MM.1S (cell line): ENCODE measurements around the gene UBE2R2.

Source experiments
- DNase-seq: peaks from one replicate; pipeline ENCODE4 v3.0.0-alpha.2; 2015
- H2AFZ ChIP-seq: fragments of 300-600 bp; sonication (generic); 2 replicates; pipeline ENCODE4 v1.6.0; 2016; ENCODE audit warnings: antibody characterized with exemption, low read length
- H3F3A ChIP-seq: fragments of 300-600 bp; sonication (generic); 2 replicates; pipeline ENCODE4 v1.6.1; 2016; ENCODE audit warnings: mild to moderate bottlenecking, antibody characterized with exemption, low read length, moderate library complexity, mixed read lengths; ENCODE audit not compliant: insufficient read depth
- H3K27ac ChIP-seq: fragments of 300-600 bp; sonication (generic); 2 replicates; pipeline ENCODE4 v1.5.1; 2016; ENCODE audit warnings: mild to moderate bottlenecking, low read length
- H3K27me3 ChIP-seq: fragments of 300-600 bp; sonication (generic); replicated peaks from 2 replicates; pipeline ENCODE4 v1.6.0; 2016; ENCODE audit warnings: low read length; ENCODE audit not compliant: insufficient read depth
- H3K36me3 ChIP-seq: fragments of 300-600 bp; sonication (generic); replicated peaks from 2 replicates; pipeline ENCODE4 v1.6.1; 2016; ENCODE audit warnings: mild to moderate bottlenecking, low read length, mixed read lengths; ENCODE audit not compliant: insufficient read depth
- H3K4me1 ChIP-seq: fragments of 300-600 bp; sonication (generic); 2 replicates; pipeline ENCODE4 v1.6.1; 2016; ENCODE audit warnings: low read length, mixed read lengths
- H3K4me2 ChIP-seq: fragments of 300-600 bp; sonication (generic); 2 replicates; pipeline ENCODE4 v1.6.0; 2016; ENCODE audit warnings: low read depth, low read length
- H3K4me3 ChIP-seq: fragments of 300-600 bp; sonication (generic); 2 replicates; pipeline ENCODE4 v1.5.1; 2016; ENCODE audit warnings: low read length, mixed read lengths
- H3K79me2 ChIP-seq: fragments of 300-600 bp; sonication (generic); 2 replicates; pipeline ENCODE4 v1.6.1; 2016; ENCODE audit warnings: mixed run types, low read length, mixed read lengths
- H3K9ac ChIP-seq: fragments of 300-600 bp; sonication (generic); 2 replicates; pipeline ENCODE4 v1.6.1; 2016; ENCODE audit warnings: low read length, mixed read lengths
- H3K9me2 ChIP-seq: fragments of 300-600 bp; sonication (generic); replicated peaks from 2 replicates; pipeline ENCODE4 v1.6.1; 2016; ENCODE audit warnings: mild to moderate bottlenecking, low read length, mixed read lengths; ENCODE audit not compliant: insufficient read depth
- H3K9me3 ChIP-seq: fragments of 300-600 bp; sonication (generic); replicated peaks from 2 replicates; pipeline ENCODE4 v1.6.1; 2016; ENCODE audit warnings: mild to moderate bottlenecking, low read length, mixed read lengths; ENCODE audit not compliant: insufficient read depth
- H4K20me1 ChIP-seq: fragments of 300-600 bp; sonication (generic); 2 replicates; pipeline ENCODE4 v1.6.1; 2016; ENCODE audit warnings: mild to moderate bottlenecking, low read length, moderate library complexity, mixed read lengths; ENCODE audit not compliant: insufficient read depth
- EZH2 ChIP-seq: fragments of 300-600 bp; sonication (generic); optimal IDR thresholded peaks from 2 replicates; pipeline ENCODE3; 2017; ENCODE audit warnings: low read depth, mild to moderate bottlenecking, antibody characterized with exemption, low read length, mixed read lengths
- EZH2phosphoT487 ChIP-seq: fragments of 300-600 bp; sonication (generic); IDR thresholded peaks from 2 replicates; pipeline ENCODE4 v1.6.1; 2018; ENCODE audit warnings: antibody characterized with exemption, low read length
- TF ChIP-seq, protein P1 (sequence below): fragments of 300-600 bp; sonication (generic); IDR thresholded peaks from 2 replicates; pipeline ENCODE4 v1.5.1; 2016; ENCODE audit warnings: antibody characterized with exemption, low read length, mixed read lengths

Gene UBE2R2

DNA sequence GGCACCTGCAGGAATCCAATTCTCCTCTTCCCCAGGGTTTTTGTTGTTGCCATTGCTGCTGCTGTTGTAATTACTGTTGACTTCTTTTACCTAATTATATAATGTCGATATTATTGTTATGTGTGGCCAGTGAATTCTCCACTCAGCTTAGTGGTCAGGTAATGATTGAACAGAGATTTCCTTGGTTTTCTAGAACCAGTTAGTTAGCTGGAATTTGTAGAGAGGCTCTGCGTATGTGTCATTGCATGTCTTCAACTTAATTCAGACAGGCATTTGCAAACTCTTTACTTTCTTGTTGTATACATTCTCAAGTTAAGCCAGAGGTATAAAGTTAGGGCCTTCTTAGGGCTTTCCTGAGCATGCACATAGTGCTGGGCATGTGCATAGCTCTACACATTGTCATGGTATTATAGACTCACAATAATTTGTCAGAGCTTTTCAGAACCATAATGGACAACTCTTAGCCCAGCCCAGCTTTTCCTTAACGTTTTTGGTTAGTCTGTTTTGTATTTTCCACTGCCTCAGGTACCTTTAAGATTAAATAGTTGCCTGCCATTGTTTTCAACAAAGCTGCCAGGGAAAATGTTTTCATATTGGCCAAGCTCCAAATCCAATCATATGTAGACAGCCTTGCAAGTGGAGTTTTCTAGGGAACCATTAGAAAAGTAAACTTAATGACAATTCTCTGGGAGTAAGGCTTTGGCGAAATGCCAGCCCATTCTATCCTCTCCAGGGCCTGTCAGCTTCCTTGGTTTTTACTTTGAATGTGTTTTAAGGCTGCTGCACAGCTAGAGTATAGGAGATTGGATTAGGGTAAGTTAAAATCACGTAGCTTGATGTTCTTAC is 68.1 kb downstream of the UBE2R2 start:
- no peaks in the 10 kb centered on the region for H3K4me1 ChIP-seq
- H3K4me2 ChIP-seq = no peak overlapping the region
- no peaks in the 10 kb centered on the region for H3K27me3 ChIP-seq
- no peaks in the 10 kb centered on the region; the same call in 1 of the 2 replicates for H3K36me3 ChIP-seq
- H3K9me3 ChIP-seq = no peaks in the 10 kb centered on the region
- 0 out of 2 replicates have a peak, but pooled peaks cover 4% of the 10 kb centered on the region for H4K20me1 ChIP-seq
- H3K4me3 ChIP-seq = no peak overlapping the region
- TF ChIP-seq, protein P1, sequence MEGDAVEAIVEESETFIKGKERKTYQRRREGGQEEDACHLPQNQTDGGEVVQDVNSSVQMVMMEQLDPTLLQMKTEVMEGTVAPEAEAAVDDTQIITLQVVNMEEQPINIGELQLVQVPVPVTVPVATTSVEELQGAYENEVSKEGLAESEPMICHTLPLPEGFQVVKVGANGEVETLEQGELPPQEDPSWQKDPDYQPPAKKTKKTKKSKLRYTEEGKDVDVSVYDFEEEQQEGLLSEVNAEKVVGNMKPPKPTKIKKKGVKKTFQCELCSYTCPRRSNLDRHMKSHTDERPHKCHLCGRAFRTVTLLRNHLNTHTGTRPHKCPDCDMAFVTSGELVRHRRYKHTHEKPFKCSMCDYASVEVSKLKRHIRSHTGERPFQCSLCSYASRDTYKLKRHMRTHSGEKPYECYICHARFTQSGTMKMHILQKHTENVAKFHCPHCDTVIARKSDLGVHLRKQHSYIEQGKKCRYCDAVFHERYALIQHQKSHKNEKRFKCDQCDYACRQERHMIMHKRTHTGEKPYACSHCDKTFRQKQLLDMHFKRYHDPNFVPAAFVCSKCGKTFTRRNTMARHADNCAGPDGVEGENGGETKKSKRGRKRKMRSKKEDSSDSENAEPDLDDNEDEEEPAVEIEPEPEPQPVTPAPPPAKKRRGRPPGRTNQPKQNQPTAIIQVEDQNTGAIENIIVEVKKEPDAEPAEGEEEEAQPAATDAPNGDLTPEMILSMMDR = no peak
- TF ChIP-seq EZH2 (no peak), EZH2phosphoT487 (no peak)
- H3K27ac ChIP-seq = no peak overlapping the region
- peaks cover 58% of the 10 kb centered on the region for H3K79me2 ChIP-seq
- no peaks in the 10 kb centered on the region for H3K9me2 ChIP-seq
- no peak overlapping the region for H3K9ac ChIP-seq
- no peak overlapping the region for H2AFZ ChIP-seq
- no peaks in the 10 kb centered on the region for H3F3A ChIP-seq
- DNase-seq = no peak

- Histone ChIP-seq H3K27me3 (no peaks in the 10 kb centered on the region), H4K20me1 (no peaks in the 10 kb centered on the region), H3K4me3 (no peak overlapping the region), H3K4me2 (no peak overlapping the region), H3K27ac (no peak overlapping the region), H3K4me1 (no peaks in the 10 kb centered on the region), H3F3A (no peaks in the 10 kb centered on the region), H3K36me3 (no peaks in the 10 kb centered on the region; the same call in 1 of the 2 replicates), H3K9ac (no peak overlapping the region), H3K9me2 (no peaks in the 10 kb centered on the region), H2AFZ (no peak overlapping the region), H3K9me3 (no peaks in the 10 kb centered on the region), H3K79me2 (peaks cover 49% of the 10 kb centered on the region)
- TF ChIP-seq EZH2 (no peak), EZH2phosphoT487 (no peak)
- TF ChIP-seq, protein P1 = no peak
- DNase-seq = no peak
These were observed 69.0 kb downstream of the UBE2R2 start for GRCh38 chr9:33885948-33886347.

- H4K20me1 ChIP-seq = no peaks in the 10 kb centered on the region
These were observed 76.9 kb downstream of the UBE2R2 start for GRCh38 chr9:33893861-33894260.

More at GRCh38 chr9:33893861-33894260, 76.9 kb downstream of the UBE2R2 start:
- H3K4me2 ChIP-seq = no peak overlapping the region
- no peak for TF ChIP-seq EZH2
- TF ChIP-seq, protein P1 = no peak
- no peak for TF ChIP-seq EZH2phosphoT487
- H3K4me1 ChIP-seq = no peaks in the 10 kb centered on the region
- no peak overlapping the region for H3K9ac ChIP-seq
- no peak overlapping the region for H3K27ac ChIP-seq
- no peak for DNase-seq
- H3K36me3 ChIP-seq = no peaks in the 10 kb centered on the region; the same call in 1 of the 2 replicates
- H3K27me3 ChIP-seq = no peaks in the 10 kb centered on the region
- H2AFZ ChIP-seq = no peak overlapping the region
- no peak overlapping the region for H3K4me3 ChIP-seq
- H3K9me3 ChIP-seq = no peaks in the 10 kb centered on the region
- no peaks in the 10 kb centered on the region for H3F3A ChIP-seq
- H3K9me2 ChIP-seq = no peaks in the 10 kb centered on the region
- H3K79me2 ChIP-seq = peaks cover 32% of the 10 kb centered on the region
